Transverse colon (tissue), 4 donors: ENCODE measurements around the gene ADGRE1. TPM values are rescaled to one million over a fixed set of nuclear protein-coding genes. Genes with fewer than 3 reads are reported as not detected.

Source experiments
- DNase-seq: peaks from one replicate; pipeline ENCODE4 v3.0.0-alpha.2; 2019
- H3K27ac ChIP-seq, 4 donors: fragments of 200-600 bp; sonication (generic); 2 replicates each; pipeline ENCODE4 v1.5.1; 2016 to 2018; ENCODE audit warnings: inconsistent platforms in 4 of 4
- H3K27me3 ChIP-seq: fragments of 200-600 bp; sonication (generic); 2 replicates; pipeline ENCODE4 v1.5.1; 2017; ENCODE audit warnings: inconsistent platforms
- H3K36me3 ChIP-seq, 4 donors: fragments of 200-600 bp; sonication (generic); 2 replicates each; pipeline ENCODE4 v1.5.1; 2017 to 2019; ENCODE audit warnings: inconsistent platforms in 4 of 4
- H3K4me1 ChIP-seq, 4 donors: fragments of 200-600 bp; sonication (generic); 2 replicates each; pipeline ENCODE4 v1.5.1; 2017 to 2020; ENCODE audit warnings: inconsistent platforms in 4 of 4
- H3K4me3 ChIP-seq, 4 donors: fragments of 200-600 bp; sonication (generic); 1 replicate in 1 of 4; 2 replicates in 3 of 4; pipeline versions ENCODE4 v1.5.1 to v1.6.1; 2017 to 2019; ENCODE audit warnings: inconsistent platforms in 4 of 4
- H3K9me3 ChIP-seq, 2 donors: fragments of 200-600 bp; sonication (generic); 2 replicates each; pipeline ENCODE4 v1.5.1; 2017 to 2019; ENCODE audit warnings: inconsistent platforms in 2 of 2
- CTCF ChIP-seq, 5 experiments: fragments of 200-600 bp in 3 of 5; fragments of 450-650 bp in 2 of 5; sonication (generic) in 3 of 5; IDR thresholded peaks; 1 replicate in 2 of 5; 2 replicates in 3 of 5; pipeline ENCODE4 v1.5.1; 2016 to 2017; ENCODE audit warnings: antibody characterized with exemption in 5 of 5, inconsistent platforms in 3 of 5, mild to moderate bottlenecking in 2 of 5, moderate library complexity in 1 of 5
- EP300 ChIP-seq: sonication (generic); formaldehyde crosslinking; IDR thresholded peaks from one replicate; pipeline ENCODE4 v1.6.1; 2017; ENCODE audit warnings: antibody characterized with exemption, low read depth
- POLR2A ChIP-seq: fragments of 450-650 bp; IDR thresholded peaks from one replicate; pipeline ENCODE4 v1.6.1; 2016; ENCODE audit warnings: antibody characterized with exemption, mild to moderate bottlenecking, moderate library complexity
- POLR2AphosphoS5 ChIP-seq, 3 donors: sonication (generic); formaldehyde crosslinking; IDR thresholded peaks; one replicate each; pipeline ENCODE4 v1.6.1; 2016; ENCODE audit warnings: antibody characterized with exemption in 3 of 3
- WGBS, 2 donors: methylation state at CpG; one replicate each; pipeline ENCODE4 v1.1.5; 2018; ENCODE audit warnings: low coverage in 1 of 2; 5-methylcytosine and 5-hydroxymethylcytosine counted together
- in situ Hi-C, 4 donors: fragments of 200-750 bp; cut with MboI; loops; one replicate each; pipeline versions ENCODE4 v1.15.0 to v1.15.1; 2017; ENCODE audit warnings: low sequenced_read_pairs in 3 of 4, low pct_ligation_motif_present in 1 of 4, low pct_unique_long_range_greater_than_20kb in 1 of 4
- intact Hi-C: fragments of 100-400 bp; cut with DNase I; formaldehyde crosslinking; loops from one replicate; pipeline ENCODE4 v1.15.1; 2023; ENCODE audit warnings: low total_unique reads
- total RNA-seq, 4 donors: library from RNA; depleted of rRNA; stranded (reverse); fragments of >200 nt; gene quantifications; one replicate each; pipeline ENCODE4 v1.1.0, GENCODE V29; 2016

The ADGRE1 gene
- total RNA-seq, 4 donors from 2014 or later = 0.16 to 0.27 TPM; not detected in 2

GRCh38 chr19:6925386-6925785 lies 38.0 kb downstream of the ADGRE1 start:
- H3K27me3 ChIP-seq = no peaks in the 10 kb centered on the region
- 80 to 81% methylated on average over 4 to 7 of the region's 7 CpGs for WGBS, 2 donors
- no peaks in the 10 kb centered on the region for H3K36me3 ChIP-seq
- intact Hi-C loops (no loop called here), in situ Hi-C loops (no loop called here)
- no peak overlapping the region for H3K4me3 ChIP-seq
- H3K27ac ChIP-seq = no peak overlapping the region
- no peak for DNase-seq
- TF ChIP-seq CTCF (IDR thresholded peaks at IDR 0.05) (no peak), EP300 (no peak), POLR2AphosphoS5 (IDR thresholded peaks at IDR 0.05) (no peak), POLR2A (no peak)
- H3K4me1 ChIP-seq = no peaks in the 10 kb centered on the region
- H3K9me3 ChIP-seq = peaks cover 4 to 5% of the 10 kb centered on the region in 2 donors

- intact Hi-C loops (no loop called here), in situ Hi-C loops (no loop called here)
- Histone ChIP-seq H3K4me1 (no peaks in the 10 kb centered on the region), H3K9me3 (peaks cover 4 to 10% of the 10 kb centered on the region in 2 donors), H3K27me3 (no peaks in the 10 kb centered on the region), H3K27ac (no peak overlapping the region), H3K36me3 (no peaks in the 10 kb centered on the region), H3K4me3 (no peak overlapping the region)
- DNase-seq = no peak
- TF ChIP-seq CTCF (IDR thresholded peaks at IDR 0.05) (no peak), EP300 (no peak), POLR2A (no peak), POLR2AphosphoS5 (IDR thresholded peaks at IDR 0.05) (no peak)
- 74 to 80% methylated on average over 2 to 15 of the region's 15 CpGs for WGBS, 2 donors
These were observed 38.7 kb downstream of the ADGRE1 start for GRCh38 chr19:6925801-6926751.

GRCh38 chr19:6930190-6930589 lies 42.8 kb downstream of the ADGRE1 start:
- Histone ChIP-seq H3K4me1 (no peaks in the 10 kb centered on the region), H3K27ac (no peak overlapping the region), H3K27me3 (no peaks in the 10 kb centered on the region), H3K4me3 (no peak overlapping the region), H3K9me3 (peaks cover 4 to 10% of the 10 kb centered on the region in 2 donors), H3K36me3 (no peaks in the 10 kb centered on the region)
- WGBS, 2 donors = 44 to 50% methylated on average over 2 to 3 of the region's 3 CpGs
- DNase-seq = no peak
- in situ Hi-C loops (no loop called here), intact Hi-C loops (no loop called here)
- TF ChIP-seq POLR2AphosphoS5 (IDR thresholded peaks at IDR 0.05) (no peak), CTCF (IDR thresholded peaks at IDR 0.05) (no peak), EP300 (no peak), POLR2A (no peak)

DNA sequence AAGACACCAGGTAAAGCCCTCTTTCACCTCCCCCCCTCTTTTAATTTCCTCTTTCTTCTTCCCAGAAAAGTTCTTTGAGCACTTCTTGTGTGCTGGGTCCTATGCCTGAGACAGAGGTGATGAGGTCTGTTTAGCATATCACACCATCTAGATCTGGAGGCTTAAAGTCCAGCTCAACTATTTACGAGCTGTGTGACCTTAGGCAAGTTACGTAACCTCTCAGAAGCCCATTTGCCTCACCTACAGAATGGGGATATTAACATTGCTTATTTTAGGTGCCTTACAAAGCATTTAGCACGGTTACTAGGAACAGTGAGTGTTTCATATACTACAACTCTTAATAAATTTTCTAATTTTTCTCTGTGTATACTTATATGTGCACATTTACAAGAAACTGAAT lies 47.7 kb downstream of the ADGRE1 start:
- H3K4me1 ChIP-seq = no peaks in the 10 kb centered on the region
- in situ Hi-C loops (no loop called here), intact Hi-C loops (no loop called here)
- WGBS, 2 donors = 49 to 87% methylated on average over 1 to 3 of the region's 3 CpGs
- no peaks in the 10 kb centered on the region for H3K36me3 ChIP-seq
- DNase-seq = no peak
- H3K9me3 ChIP-seq = peaks cover 0 to 8% of the 10 kb centered on the region in 2 donors
- TF ChIP-seq CTCF (IDR thresholded peaks at IDR 0.05) (no peak), EP300 (no peak), POLR2AphosphoS5 (IDR thresholded peaks at IDR 0.05) (no peak), POLR2A (no peak)
- no peaks in the 10 kb centered on the region for H3K27me3 ChIP-seq
- no peak overlapping the region for H3K27ac ChIP-seq
- no peak overlapping the region for H3K4me3 ChIP-seq
